Measurements from ENCODE around the gene SULT1A2.

DNA sequence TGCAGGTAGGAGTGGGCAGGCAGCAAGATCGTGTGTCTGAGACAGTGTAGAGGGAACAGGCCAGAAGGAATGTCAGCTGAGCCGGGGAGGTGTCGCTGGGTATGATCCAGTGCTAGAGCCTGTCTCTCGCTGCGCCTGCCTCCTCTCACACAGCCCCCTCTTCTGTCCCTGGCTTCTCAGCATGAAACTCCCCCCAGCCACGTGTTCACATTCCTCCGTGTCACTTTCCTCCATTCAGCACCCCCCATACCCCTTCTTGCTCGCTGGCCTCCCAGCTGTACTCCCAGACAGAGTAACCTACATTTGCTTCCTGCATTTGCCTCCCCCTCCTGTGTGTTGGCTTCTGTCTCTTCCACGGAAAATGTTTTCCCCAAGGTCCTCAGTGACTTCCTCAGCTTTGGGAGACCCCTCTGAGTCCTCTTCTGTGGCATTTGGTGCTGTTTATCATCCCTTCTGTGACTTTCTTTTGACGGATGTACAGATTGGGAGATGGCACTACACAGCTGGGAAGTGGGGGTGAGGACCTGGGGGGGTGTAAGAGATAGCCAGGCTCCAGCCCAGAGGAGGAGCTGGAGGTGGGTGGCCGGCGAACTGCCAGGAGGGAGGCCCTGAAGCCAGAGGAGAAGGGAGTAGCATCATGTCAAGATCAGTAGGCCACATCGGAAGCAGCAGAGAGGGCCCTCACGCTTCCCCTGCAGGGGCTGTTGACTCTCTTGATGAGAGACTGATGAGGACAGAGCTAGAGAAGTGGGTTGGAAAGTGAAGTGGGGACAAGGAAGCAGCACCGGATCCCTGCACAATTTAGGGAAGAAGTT, 23.9 kb downstream of the SULT1A2 start:
- TF ChIP-seq, protein P1, sequence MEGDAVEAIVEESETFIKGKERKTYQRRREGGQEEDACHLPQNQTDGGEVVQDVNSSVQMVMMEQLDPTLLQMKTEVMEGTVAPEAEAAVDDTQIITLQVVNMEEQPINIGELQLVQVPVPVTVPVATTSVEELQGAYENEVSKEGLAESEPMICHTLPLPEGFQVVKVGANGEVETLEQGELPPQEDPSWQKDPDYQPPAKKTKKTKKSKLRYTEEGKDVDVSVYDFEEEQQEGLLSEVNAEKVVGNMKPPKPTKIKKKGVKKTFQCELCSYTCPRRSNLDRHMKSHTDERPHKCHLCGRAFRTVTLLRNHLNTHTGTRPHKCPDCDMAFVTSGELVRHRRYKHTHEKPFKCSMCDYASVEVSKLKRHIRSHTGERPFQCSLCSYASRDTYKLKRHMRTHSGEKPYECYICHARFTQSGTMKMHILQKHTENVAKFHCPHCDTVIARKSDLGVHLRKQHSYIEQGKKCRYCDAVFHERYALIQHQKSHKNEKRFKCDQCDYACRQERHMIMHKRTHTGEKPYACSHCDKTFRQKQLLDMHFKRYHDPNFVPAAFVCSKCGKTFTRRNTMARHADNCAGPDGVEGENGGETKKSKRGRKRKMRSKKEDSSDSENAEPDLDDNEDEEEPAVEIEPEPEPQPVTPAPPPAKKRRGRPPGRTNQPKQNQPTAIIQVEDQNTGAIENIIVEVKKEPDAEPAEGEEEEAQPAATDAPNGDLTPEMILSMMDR (IDR thresholded peaks at IDR 0.05; ENCODE audit: low read depth, low read length, poor library complexity, severe bottlenecking): no peak
- TF ChIP-seq EZH2phosphoT487 (IDR thresholded peaks at IDR 0.05; ENCODE audit: borderline replicate concordance, low read length): no peak
